HG02970 (cell line): ENCODE measurements around the gene DDR2.

ENCODE experiments used
- ATAC-seq: cut with Tn5 transposase; IDR thresholded peaks from one replicate; pipeline ENCODE4 v1.9.1; 2021; ENCODE audit warnings: mild to moderate bottlenecking, moderate library complexity, moderate number of reproducible peaks; ENCODE audit not compliant: unreplicated experiment, low FRiP score

The DDR2 gene

GRCh38 chr1:162691999-162692575 lies 59.8 kb downstream of the DDR2 start:
- ATAC-seq = no peak

- no peak for ATAC-seq
These were observed 62.6 kb downstream of the DDR2 start for GRCh38 chr1:162694911-162695310.

GRCh38 chr1:162695687-162696086 lies 63.4 kb downstream of the DDR2 start:
- ATAC-seq = no peak

GRCh38 chr1:162696286-162696862 lies 64.1 kb downstream of the DDR2 start:
- no peak for ATAC-seq

- no peak for ATAC-seq
These were observed 65.1 kb downstream of the DDR2 start for GRCh38 chr1:162697140-162697895.

GRCh38 chr1:162699366-162699765 lies 67.1 kb downstream of the DDR2 start:
- no peak for ATAC-seq

GRCh38 chr1:162700131-162700530 lies 67.9 kb downstream of the DDR2 start:
- ATAC-seq = no peak

- no peak for ATAC-seq
These were observed 69.0 kb downstream of the DDR2 start for GRCh38 chr1:162701286-162701685.

- ATAC-seq = no peak
These were observed 70.4 kb downstream of the DDR2 start for GRCh38 chr1:162702628-162703027.

GRCh38 chr1:162703708-162704107 lies 71.4 kb downstream of the DDR2 start:
- ATAC-seq = no peak

- no peak for ATAC-seq
These were observed 72.6 kb downstream of the DDR2 start for GRCh38 chr1:162704673-162705424.

- no peak for ATAC-seq
These were observed 73.7 kb downstream of the DDR2 start for GRCh38 chr1:162706003-162706402.

- ATAC-seq = no peak
These were observed 74.3 kb downstream of the DDR2 start for GRCh38 chr1:162706606-162707005.

GRCh38 chr1:162708286-162708685 lies 76.0 kb downstream of the DDR2 start:
- ATAC-seq = no peak

GRCh38 chr1:162709132-162709860 lies 77.0 kb downstream of the DDR2 start:
- ATAC-seq = no peak

- no peak for ATAC-seq
These were observed 77.6 kb downstream of the DDR2 start for GRCh38 chr1:162709870-162710269.

GRCh38 chr1:162710345-162710744 lies 78.1 kb downstream of the DDR2 start:
- ATAC-seq = no peak

GRCh38 chr1:162710780-162711465 lies 78.7 kb downstream of the DDR2 start:
- ATAC-seq = no peak

GRCh38 chr1:162712317-162713029 lies 80.2 kb downstream of the DDR2 start:
- no peak for ATAC-seq
